Measurements from ENCODE around the gene TLR10.
"Not testable (repeated sequence)": the region's sequence is repeated elsewhere in the genome, so short reads cannot be mapped to it uniquely, and the experiment has no call there.

The TLR10 gene, protein sequence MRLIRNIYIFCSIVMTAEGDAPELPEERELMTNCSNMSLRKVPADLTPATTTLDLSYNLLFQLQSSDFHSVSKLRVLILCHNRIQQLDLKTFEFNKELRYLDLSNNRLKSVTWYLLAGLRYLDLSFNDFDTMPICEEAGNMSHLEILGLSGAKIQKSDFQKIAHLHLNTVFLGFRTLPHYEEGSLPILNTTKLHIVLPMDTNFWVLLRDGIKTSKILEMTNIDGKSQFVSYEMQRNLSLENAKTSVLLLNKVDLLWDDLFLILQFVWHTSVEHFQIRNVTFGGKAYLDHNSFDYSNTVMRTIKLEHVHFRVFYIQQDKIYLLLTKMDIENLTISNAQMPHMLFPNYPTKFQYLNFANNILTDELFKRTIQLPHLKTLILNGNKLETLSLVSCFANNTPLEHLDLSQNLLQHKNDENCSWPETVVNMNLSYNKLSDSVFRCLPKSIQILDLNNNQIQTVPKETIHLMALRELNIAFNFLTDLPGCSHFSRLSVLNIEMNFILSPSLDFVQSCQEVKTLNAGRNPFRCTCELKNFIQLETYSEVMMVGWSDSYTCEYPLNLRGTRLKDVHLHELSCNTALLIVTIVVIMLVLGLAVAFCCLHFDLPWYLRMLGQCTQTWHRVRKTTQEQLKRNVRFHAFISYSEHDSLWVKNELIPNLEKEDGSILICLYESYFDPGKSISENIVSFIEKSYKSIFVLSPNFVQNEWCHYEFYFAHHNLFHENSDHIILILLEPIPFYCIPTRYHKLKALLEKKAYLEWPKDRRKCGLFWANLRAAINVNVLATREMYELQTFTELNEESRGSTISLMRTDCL

DNA sequence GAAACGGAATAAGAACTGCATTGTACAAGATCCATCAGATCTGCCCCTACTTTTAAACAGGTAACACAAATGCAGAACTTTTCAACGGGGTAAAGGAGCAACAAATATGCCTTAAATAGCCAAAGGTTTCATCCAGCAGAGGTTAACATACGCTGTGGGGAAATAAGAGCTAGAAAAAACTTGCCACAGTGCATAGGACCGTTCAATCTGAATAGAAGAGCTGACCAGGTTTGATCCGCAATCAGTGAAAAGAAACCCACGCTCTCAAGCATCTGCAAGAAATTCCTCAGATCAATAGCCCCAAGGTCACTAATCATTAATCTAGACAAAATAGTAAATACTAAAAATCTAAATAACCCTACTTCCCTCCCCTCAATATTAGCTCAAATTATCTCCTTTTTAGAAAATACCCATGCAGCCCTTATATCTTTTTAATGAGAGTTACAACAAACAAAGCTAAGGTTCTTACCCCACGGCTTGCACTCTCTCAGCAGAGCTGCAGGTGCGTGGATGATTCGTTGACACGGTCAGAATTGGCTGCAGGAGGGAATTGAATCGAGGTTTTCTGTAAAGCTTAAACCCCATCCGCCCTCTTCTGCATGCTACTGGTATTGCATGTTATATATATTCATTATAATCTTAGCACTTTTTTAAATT is at the start of gene TLR10:
TLR10 (minus strand) TSS at position 539 of the 657 bp plus-strand sequence. CDS start 7,400 bp downstream, outside the sequence.
- no peak for DNase-seq

- DNase-seq = no peak
Observed at GRCh38 chr4:38832206-38832605, 49.4 kb upstream of the TLR10 start.

DNA sequence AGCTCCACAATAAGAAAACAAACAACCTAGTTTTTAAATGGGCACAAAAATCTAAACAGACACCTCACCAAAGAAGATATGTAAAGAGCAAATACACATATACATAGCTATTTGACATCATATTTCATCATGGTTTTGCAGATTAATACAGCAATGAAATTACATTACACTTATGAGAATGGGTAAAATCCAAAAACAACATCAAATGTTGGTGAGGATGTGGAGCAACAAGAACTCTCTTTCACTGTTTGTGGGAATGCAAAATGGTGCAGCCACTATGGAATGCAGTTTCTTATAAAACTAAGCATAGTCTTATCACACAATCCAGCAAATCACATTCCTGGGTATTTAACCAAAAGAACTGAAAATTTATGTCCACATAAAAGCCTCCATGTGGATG is 48.9 kb upstream of the TLR10 start:
- no peak for DNase-seq

DNA sequence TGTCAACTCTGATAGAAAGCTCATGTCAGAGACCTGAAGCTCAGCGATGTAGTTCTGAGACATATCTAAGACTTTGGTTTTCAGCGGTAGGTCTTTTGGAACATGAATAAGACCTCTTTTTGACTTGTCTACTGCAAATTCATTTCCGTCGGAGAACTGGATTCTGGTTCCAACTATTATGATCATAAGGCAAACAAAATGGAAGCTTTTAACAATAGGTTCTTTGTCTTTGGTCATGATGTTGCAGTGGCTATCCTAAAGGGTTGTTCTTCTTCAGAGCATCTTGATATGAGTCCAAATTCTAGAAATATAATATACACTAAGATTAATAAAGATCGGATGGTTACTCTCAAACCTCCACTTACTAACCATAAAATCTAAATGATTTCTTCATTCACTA is 46.4 kb upstream of the TLR10 start:
- DNase-seq = no peak

GRCh38 chr4:38823766-38824165 is 41.0 kb upstream of the TLR10 start:
- DNase-seq = no peak

- no peak for DNase-seq
Observed at GRCh38 chr4:38822748-38823303, 40.0 kb upstream of the TLR10 start.

GRCh38 chr4:38821739-38822138 is 38.9 kb upstream of the TLR10 start:
- no peak for DNase-seq

DNA sequence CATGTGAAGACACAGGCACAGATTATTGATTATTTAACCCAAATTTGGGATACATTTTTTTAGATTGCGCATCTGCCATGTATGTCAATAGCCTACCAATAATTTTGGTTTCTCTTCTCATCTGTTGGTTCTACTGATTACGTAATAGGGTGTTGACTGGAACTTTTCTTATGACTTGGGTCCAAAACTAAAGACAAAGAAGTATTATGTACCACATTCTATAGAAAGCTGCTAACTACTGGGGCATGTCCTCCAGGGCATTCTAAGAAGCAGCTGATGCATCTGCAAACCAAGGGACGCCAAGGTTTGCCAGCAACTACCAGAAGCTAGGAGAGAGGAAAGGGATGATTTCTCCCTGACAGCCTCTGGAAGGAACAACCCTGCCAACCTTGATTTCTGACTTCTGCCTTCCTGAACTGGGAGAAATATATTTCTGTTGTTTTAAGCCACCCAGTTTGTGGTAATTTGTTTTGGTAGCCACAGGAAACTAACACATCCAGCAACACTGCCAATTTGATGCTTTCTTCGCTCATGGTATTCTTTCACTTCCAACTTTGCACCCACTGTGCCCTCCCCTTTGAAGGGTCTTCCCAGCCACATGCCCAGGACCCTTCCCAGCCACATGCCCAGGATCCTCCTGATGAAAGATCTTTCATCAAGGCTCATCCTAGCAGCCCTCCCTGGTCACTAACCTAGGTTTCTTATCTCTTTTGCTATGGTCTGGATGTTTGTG is 37.7 kb upstream of the TLR10 start:
- no peak for DNase-seq

- no peak for DNase-seq
Observed at GRCh38 chr4:38819569-38819968, 36.8 kb upstream of the TLR10 start.

DNA sequence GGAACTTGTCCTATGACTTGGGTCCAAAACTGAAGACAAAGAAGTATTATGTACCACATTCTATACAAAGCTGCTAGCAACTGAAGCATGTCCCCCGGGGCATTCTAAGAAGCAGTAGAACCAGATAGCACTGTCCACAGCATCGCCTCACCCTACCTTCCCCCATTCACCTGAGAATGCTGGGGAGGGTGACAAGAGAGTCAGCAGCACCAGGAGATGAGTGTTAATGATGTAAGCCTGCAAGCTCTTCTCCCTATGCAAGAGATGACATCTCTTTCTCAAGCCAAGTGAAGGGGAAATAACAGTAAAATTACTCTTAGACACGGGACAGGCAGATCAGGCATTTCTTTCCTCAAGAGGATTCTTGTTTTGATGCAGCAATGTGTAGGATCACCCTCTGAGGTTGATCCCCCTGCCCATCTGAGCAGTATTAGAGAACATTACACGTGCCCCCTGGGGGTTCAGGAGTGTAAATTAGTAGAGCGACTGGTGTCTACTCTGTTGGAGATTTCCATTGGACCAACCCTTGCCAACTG is 35.7 kb upstream of the TLR10 start:
- no peak for DNase-seq

DNA sequence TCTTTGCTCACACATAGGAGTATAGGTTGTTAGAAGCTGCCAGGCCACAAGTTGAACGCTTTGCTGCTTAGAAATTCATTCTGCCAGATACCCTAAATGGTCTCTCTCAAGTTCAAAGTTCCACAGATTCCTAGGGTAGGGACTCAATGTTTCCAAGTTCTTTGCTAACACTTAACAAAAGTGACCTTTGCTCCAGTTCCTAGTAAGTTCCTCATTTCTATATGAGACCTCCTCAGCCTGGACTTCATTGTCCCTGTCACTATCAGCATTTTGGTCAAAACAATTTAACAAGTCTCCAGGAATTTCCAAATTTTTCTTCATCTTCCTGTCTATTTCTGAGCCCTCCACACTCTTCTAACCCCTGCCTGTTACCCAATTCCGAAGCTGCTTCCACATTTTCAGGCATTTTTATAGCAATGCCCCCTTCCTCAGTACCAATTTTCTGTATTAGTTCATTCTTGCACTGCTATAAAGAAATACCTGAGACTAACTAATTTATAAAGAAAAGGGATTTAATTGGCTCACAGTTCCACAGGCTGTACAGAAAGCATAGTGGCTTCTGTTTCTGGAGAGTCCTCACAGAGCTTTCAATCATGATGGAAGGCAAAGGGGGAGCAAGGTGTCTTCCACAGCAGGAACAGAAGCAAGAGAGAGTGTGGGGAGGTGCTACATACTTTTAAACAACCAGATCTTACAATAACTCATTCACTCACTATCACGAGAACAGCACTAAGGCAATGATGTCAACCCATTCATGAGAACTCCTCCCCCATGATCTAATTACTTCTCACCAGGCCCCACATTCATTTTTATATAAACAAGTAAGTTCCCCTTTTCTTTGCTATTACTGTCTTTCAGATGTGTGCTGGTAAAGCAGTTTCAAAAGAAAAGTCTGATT is 33.3 kb upstream of the TLR10 start:
- DNase-seq = no peak

DNA sequence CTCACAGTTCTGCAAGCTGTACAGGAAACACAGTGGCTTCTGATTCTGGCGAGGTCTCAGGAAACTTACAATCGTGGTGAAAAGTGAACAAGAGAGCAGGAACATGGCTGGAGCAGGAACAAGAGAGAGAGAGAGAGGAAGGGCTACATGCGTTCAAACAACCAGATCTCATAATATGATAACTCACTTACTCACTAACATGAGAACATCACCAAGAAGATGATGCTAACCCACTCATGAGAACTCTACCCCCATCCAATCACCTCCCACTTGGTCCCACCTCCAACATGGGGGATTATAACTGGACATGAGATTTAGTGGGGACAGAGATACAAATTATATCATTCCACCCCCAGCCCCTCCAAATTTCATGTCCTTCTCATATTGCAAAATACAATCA is 31.6 kb upstream of the TLR10 start:
- no peak for DNase-seq

GRCh38 chr4:38811297-38811696 is 28.5 kb upstream of the TLR10 start:
- DNase-seq = no peak

- not testable (repeated sequence) for DNase-seq
Observed at GRCh38 chr4:38807462-38807861, 24.7 kb upstream of the TLR10 start.

- not testable (repeated sequence) for DNase-seq
Observed at GRCh38 chr4:38806251-38806650, 23.5 kb upstream of the TLR10 start.

GRCh38 chr4:38805530-38806145 is 22.8 kb upstream of the TLR10 start:
- DNase-seq = no peak

DNA sequence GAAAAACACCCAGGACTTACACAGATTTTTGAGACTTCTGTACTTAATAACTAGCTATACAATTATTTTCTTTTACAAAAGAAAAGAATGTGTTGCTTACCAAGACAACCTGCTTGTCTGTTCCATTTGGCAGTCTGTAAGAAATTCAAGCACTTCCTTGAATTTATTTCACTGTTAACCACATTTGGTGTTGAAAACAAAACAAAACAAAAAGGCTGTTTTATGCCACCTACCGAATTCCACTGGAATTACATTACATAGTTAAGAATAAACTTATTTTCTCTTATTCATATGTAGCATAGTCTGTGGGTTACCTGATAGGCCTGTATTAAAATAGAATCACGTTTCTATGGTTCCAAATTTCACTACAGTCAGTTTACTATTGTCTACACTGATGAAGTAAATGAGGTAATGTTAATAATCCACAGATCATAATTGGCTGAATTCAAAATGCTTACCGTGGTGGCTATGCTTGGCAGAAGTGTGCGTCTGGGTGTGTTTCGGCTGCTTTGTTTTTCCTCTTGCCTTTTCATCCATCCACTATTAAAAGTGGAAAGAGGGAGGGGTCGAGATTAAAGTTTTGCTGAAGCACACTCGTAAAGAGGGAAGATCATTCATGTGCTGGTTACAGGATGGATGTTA is 22.0 kb upstream of the TLR10 start, which contains the start of gene TLR1:
TLR1 (minus strand) TSS at position 138 of the 642 bp plus-strand sequence. CDS start 5,960 bp downstream, outside the sequence.
- no peak for DNase-seq

GRCh38 chr4:38803833-38804653 is 21.3 kb upstream of the TLR10 start:
- DNase-seq = no peak
